A673 (cell line): Measurements from ENCODE around the gene LGR6. TPM values are rescaled to one million over a fixed set of nuclear protein-coding genes. Genes with fewer than 3 reads are reported as not detected.

ENCODE experiments used
- BruUV-seq: library from RNA; stranded (reverse); fragments of 400-500 nt; replicated peaks from 2 replicates; lab custom pipeline; 2021; lab: Mats Ljungman, UMichigan
- CTCF ChIA-PET: fragments of 300-600 bp; sonication (Branson Sonifier 250); formaldehyde crosslinking; loops from one replicate; lab custom pipeline; 2022; ENCODE audit warnings: antibody characterized with exemption; lab: Charles Lee
- POLR2A ChIA-PET: fragments of 300-600 bp; sonication (Branson Sonifier 250); formaldehyde crosslinking; loops from one replicate; lab custom pipeline; 2022; ENCODE audit warnings: antibody characterized with exemption; ENCODE audit not compliant: low non-redundant PET; lab: Charles Lee
- DNase-seq: peaks from one replicate; pipeline ENCODE4 v3.0.0-alpha.2; 2015; ENCODE audit warnings: low spot score
- H3K27ac ChIP-seq: fragments of 200-600 bp; sonication (generic); 2 replicates; pipeline ENCODE4 v1.5.1; 2016; ENCODE audit warnings: mixed run types, low read depth, mild to moderate bottlenecking, mixed read lengths, antibody characterized with exemption, low read length; ENCODE audit not compliant: poor library complexity, severe bottlenecking
- H3K27me3 ChIP-seq: fragments of 200-600 bp; sonication (generic); replicated peaks from 2 replicates; pipeline ENCODE4 v1.6.1; 2017; ENCODE audit warnings: mixed run types, low read depth, mild to moderate bottlenecking, mixed read lengths, antibody characterized with exemption, low read length; ENCODE audit not compliant: insufficient read depth, poor library complexity
- H3K36me3 ChIP-seq: fragments of 200-600 bp; sonication (generic); 2 replicates; pipeline ENCODE4 v1.6.1; 2016; ENCODE audit warnings: mixed run types, mild to moderate bottlenecking, mixed read lengths, antibody characterized with exemption, low read length; ENCODE audit not compliant: insufficient read depth, poor library complexity, severe bottlenecking
- H3K4me1 ChIP-seq: fragments of 200-600 bp; sonication (generic); 2 replicates; pipeline ENCODE4 v1.6.1; 2017; ENCODE audit warnings: mixed run types, mild to moderate bottlenecking, mixed read lengths, antibody characterized with exemption, low read length; ENCODE audit not compliant: insufficient read depth, poor library complexity, severe bottlenecking
- H3K4me3 ChIP-seq: fragments of 200-600 bp; sonication (generic); 2 replicates; pipeline ENCODE4 v1.5.1; 2016; ENCODE audit warnings: low read depth, mixed run types, mild to moderate bottlenecking, mixed read lengths, low read length; ENCODE audit not compliant: poor library complexity, severe bottlenecking
- H3K9me3 ChIP-seq: fragments of 200-600 bp; sonication (generic); 2 replicates; pipeline ENCODE4 v1.6.1; 2016; ENCODE audit warnings: mixed run types, low read depth, mild to moderate bottlenecking, mixed read lengths, antibody characterized with exemption, low read length; ENCODE audit not compliant: poor library complexity, severe bottlenecking
- CTCF ChIP-seq: fragments of 300-800, 200-600 bp; sonication (generic); conservative IDR thresholded peaks from 2 replicates; pipeline ENCODE4 v1.5.1; 2017; ENCODE audit warnings: low read depth, mild to moderate bottlenecking, antibody characterized with exemption, low read length, moderate library complexity, mixed read lengths
- EZH2 ChIP-seq: fragments of 200-600 bp; sonication (generic); IDR thresholded peaks from 2 replicates; pipeline ENCODE4 v1.6.1; 2017; ENCODE audit warnings: borderline replicate concordance, low read depth, mild to moderate bottlenecking, mixed read lengths, antibody characterized with exemption, low read length; ENCODE audit not compliant: poor library complexity, severe bottlenecking
- intact Hi-C: fragments of 100-400 bp; cut with micrococcal nuclease; formaldehyde crosslinking; loops from one replicate; pipeline ENCODE4 v1.10.0; 2022; ENCODE audit not compliant: unreplicated experiment
- total RNA-seq: library from RNA; stranded (reverse); gene quantifications from 2 replicates; pipeline ENCODE4 v1.2.3, GENCODE V29; 2021

Gene LGR6
- total RNA-seq, 1 experiment from 2014 or later, result not detected

- intact Hi-C loops, result no loop called here
- H3K27ac ChIP-seq, result no peak overlapping the region
- H3K27me3 ChIP-seq, result peaks cover 2% of the 10 kb centered on the region
- CTCF ChIA-PET, result no interaction called here
- POLR2A ChIA-PET, result interaction anchor here (0.6 kb wide), 1 partner anchor 1001 kb away, joined by 3 read pairs; no protein-coding TSS in a partner anchor
- DNase-seq, result no peak
- no peaks in the 10 kb centered on the region for H3K36me3 ChIP-seq
- no peaks in the 10 kb centered on the region for H3K9me3 ChIP-seq
- H3K4me1 ChIP-seq, result no peaks in the 10 kb centered on the region
- TF ChIP-seq CTCF (no peak), EZH2 (no peak)
- no peak overlapping the region for H3K4me3 ChIP-seq
- no TSS peak for BruUV-seq
Measured at GRCh38 chr1:202252271-202252670, 58.7 kb downstream of the LGR6 start.

GRCh38 chr1:202254454-202255252 is 61.1 kb downstream of the LGR6 start:
- Histone ChIP-seq H3K27me3 (peaks cover 19% of the 10 kb centered on the region), H3K36me3 (no peaks in the 10 kb centered on the region), H3K4me1 (no peaks in the 10 kb centered on the region), H3K4me3 (no peak overlapping the region), H3K27ac (no peak overlapping the region), H3K9me3 (no peaks in the 10 kb centered on the region)
- BruUV-seq, result no TSS peak
- TF ChIP-seq EZH2 (no peak), CTCF (no peak)
- no peak for DNase-seq
- POLR2A ChIA-PET, result no interaction called here
- CTCF ChIA-PET, result no interaction called here
- intact Hi-C loops, result no loop called here

GRCh38 chr1:202255343-202255742 is 61.7 kb downstream of the LGR6 start:
- no peaks in the 10 kb centered on the region for H3K9me3 ChIP-seq
- intact Hi-C loops, result no loop called here
- no peak for TF ChIP-seq EZH2
- no peak for TF ChIP-seq CTCF
- no peaks in the 10 kb centered on the region for H3K36me3 ChIP-seq
- no peak overlapping the region for H3K27ac ChIP-seq
- CTCF ChIA-PET, result no interaction called here
- no peak overlapping the region for H3K4me3 ChIP-seq
- no peak for DNase-seq
- H3K4me1 ChIP-seq, result no peaks in the 10 kb centered on the region
- BruUV-seq, result no TSS peak
- peaks cover 18% of the 10 kb centered on the region for H3K27me3 ChIP-seq
- POLR2A ChIA-PET, result no interaction called here
